ENCODE measurements around the gene TPRX1.
"Not testable (repeated sequence)": the region's sequence is repeated elsewhere in the genome, so short reads cannot be mapped to it uniquely, and the experiment has no call there.

Gene TPRX1

DNA sequence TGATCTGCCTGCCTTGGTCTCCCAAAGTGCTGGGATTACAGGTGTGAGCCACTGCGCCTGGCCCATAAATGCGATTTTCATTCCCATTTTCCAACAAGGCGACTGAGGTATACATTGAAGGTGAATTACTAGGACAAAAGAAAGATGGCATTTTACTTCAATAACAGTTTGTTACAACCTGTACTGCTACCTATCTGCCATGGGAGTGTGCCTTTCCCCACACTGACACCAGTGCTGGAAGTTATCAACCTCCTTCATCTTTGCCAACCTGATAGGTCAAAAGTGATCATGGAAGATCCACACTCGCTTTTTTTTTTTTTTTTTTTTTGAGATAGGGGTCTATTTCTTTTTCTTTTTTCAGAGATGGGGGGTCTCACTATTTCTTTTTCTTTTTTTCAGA, 28.4 kb upstream of the TPRX1 start:
- no peaks in the 10 kb centered on the region for H3K9me3 ChIP-seq (ENCODE audit: low read depth, low read length)
- no peak overlapping the region for H3K27ac ChIP-seq
- DNase-seq (ENCODE audit: low read depth, low spot score): no peak
- no peak overlapping the region for H3K9ac ChIP-seq (ENCODE audit: insufficient read length)
- no peaks in the 10 kb centered on the region for H3K36me3 ChIP-seq (ENCODE audit: insufficient read depth, low read length)
- TF ChIP-seq EZH2 (IDR thresholded peaks at IDR 0.05) (no peak), FOXP2 (optimal IDR thresholded peaks at IDR 0.05; ENCODE audit: control extremely low read depth, extremely low read length, insufficient read depth) (no peak), POLR2AphosphoS5 (IDR thresholded peaks at IDR 0.05; ENCODE audit: borderline replicate concordance, low read depth, low read length) (no peak)
- no peak overlapping the region for H3K4me3 ChIP-seq

DNA sequence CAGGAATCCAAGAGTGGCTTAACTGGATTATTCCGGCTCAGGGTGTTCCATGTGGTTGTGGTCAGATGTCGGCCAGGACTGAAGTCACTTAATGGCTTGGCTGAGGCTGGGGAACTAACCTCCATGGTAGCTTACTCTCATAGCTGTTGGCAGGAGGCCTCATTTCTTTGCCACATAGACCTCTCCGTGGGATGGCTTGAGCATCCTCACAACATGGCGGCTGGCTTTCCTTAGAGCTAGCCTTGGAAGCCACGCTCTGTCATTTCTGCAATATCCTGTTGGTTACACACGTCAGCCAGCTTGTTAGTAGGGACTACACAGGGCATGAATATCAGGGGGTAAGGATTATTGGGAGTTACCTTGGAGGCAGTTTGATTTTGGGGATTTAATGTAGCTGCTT, 22.4 kb upstream of the TPRX1 start:
- H3K9ac ChIP-seq (ENCODE audit: insufficient read length): no peak overlapping the region
- no peak overlapping the region for H3K4me3 ChIP-seq
- H3K36me3 ChIP-seq (ENCODE audit: insufficient read depth, low read length): no peaks in the 10 kb centered on the region
- H3K27ac ChIP-seq: no peak overlapping the region
- TF ChIP-seq EZH2 (IDR thresholded peaks at IDR 0.05) (no peak), FOXP2 (optimal IDR thresholded peaks at IDR 0.05; ENCODE audit: control extremely low read depth, extremely low read length, insufficient read depth) (no peak), POLR2AphosphoS5 (IDR thresholded peaks at IDR 0.05; ENCODE audit: borderline replicate concordance, low read depth, low read length) (no peak)
- no peaks in the 10 kb centered on the region for H3K9me3 ChIP-seq (ENCODE audit: low read depth, low read length)
- DNase-seq (ENCODE audit: low read depth, low spot score): no peak

DNA sequence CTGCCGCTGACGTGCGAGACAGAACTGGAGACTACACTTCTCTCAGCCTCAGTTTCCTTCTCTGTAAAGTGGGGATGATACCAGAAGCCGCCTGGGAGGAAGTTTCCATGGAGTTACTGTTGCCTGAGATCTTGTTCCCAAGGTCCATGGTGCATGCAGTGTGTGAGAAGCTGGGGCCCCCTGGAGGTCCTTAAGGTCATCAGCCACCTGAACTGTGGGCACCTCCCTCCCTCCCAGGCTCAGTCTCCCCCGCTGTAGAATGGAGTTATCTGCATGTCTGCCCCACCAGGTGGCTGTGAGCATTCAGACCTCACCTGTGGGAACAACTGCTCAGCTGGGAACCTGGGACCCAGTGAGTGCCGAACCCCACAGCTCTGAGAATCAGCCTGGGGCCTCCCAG, 20.0 kb upstream of the TPRX1 start:
- Histone ChIP-seq H3K27ac (no peak overlapping the region), H3K9me3 (ENCODE audit: low read depth, low read length) (no peaks in the 10 kb centered on the region), H3K4me3 (no peak overlapping the region), H3K9ac (ENCODE audit: insufficient read length) (no peak overlapping the region), H3K36me3 (ENCODE audit: insufficient read depth, low read length) (no peaks in the 10 kb centered on the region)
- TF ChIP-seq POLR2AphosphoS5 (IDR thresholded peaks at IDR 0.05; ENCODE audit: borderline replicate concordance, low read depth, low read length) (no peak), FOXP2 (optimal IDR thresholded peaks at IDR 0.05; ENCODE audit: control extremely low read depth, extremely low read length, insufficient read depth) (no peak), EZH2 (IDR thresholded peaks at IDR 0.05) (no peak)
- DNase-seq (ENCODE audit: low read depth, low spot score): no peak

DNA sequence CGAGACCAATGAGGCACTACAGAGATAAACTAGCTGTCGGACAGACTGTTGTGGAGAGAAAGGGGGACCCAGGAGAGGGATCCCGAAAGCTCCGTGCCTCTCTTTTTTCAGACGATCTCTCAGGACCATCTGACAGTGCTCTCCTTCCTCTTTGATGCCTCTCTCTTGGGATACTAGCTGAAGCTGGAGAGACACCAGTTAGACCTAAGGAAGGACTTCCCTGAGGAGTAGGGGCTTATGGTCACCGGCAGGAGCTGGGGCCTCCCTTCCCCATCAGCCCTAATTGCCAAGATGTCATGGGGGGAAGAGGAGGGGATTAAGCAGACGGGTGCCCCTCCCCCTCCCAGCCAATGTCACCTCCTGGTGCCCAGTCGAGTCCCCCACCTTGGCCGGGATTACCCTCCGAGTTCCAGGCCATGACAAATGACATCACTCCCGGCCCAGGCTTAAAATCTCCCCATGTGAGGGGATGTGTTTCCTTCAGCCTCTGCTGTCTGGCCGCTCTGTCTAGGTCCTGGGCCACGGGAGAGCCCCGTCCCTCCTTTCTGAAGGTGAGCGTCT, 17.2 kb upstream of the TPRX1 start, which contains the start of gene CRX:
CRX (plus strand) TSS at position 478 of the 561 bp plus-strand sequence. CDS start 12,507 bp downstream, outside the sequence.
- H3K27ac ChIP-seq: no peak within 1 kb of the TSS
- H3K9ac ChIP-seq (ENCODE audit: insufficient read length): no peak within 1 kb of the TSS
- H3K9me3 ChIP-seq (ENCODE audit: low read depth, low read length): no peaks in the 10 kb centered on the region
- DNase-seq (ENCODE audit: low read depth, low spot score): no peak
- no peak within 1 kb of the TSS for H3K4me3 ChIP-seq
- no peaks in the 10 kb centered on the region for H3K36me3 ChIP-seq (ENCODE audit: insufficient read depth, low read length)
- TF ChIP-seq FOXP2 (optimal IDR thresholded peaks at IDR 0.05; ENCODE audit: control extremely low read depth, extremely low read length, insufficient read depth): no peak

DNA sequence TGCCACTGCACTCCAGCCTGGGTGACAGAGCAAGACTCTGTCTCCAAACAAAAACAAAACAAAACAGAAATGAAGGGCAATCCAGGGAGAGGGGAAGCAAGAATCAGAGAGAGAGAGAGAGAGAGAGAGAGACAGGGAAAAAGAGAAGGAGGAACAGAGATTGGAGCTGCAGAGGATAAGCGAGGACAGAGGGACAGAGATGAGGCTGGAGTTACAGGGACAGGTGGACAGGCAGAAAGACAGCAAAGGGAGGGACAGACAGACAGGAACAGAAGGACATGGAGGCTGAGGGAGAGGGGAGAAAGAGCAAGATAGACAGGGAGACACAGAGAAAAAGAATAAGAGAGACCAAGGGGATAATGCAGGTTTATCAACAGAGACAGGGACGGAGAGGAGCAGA, 16.1 kb upstream of the TPRX1 start:
- H3K9ac ChIP-seq (ENCODE audit: insufficient read length): no peak overlapping the region
- no peak overlapping the region for H3K4me3 ChIP-seq
- TF ChIP-seq EZH2 (IDR thresholded peaks at IDR 0.05) (no peak), POLR2AphosphoS5 (IDR thresholded peaks at IDR 0.05; ENCODE audit: borderline replicate concordance, low read depth, low read length) (no peak), FOXP2 (optimal IDR thresholded peaks at IDR 0.05; ENCODE audit: control extremely low read depth, extremely low read length, insufficient read depth) (no peak)
- no peaks in the 10 kb centered on the region for H3K36me3 ChIP-seq (ENCODE audit: insufficient read depth, low read length)
- DNase-seq (ENCODE audit: low read depth, low spot score): no peak
- H3K27ac ChIP-seq: no peak overlapping the region
- H3K9me3 ChIP-seq (ENCODE audit: low read depth, low read length): no peaks in the 10 kb centered on the region

DNA sequence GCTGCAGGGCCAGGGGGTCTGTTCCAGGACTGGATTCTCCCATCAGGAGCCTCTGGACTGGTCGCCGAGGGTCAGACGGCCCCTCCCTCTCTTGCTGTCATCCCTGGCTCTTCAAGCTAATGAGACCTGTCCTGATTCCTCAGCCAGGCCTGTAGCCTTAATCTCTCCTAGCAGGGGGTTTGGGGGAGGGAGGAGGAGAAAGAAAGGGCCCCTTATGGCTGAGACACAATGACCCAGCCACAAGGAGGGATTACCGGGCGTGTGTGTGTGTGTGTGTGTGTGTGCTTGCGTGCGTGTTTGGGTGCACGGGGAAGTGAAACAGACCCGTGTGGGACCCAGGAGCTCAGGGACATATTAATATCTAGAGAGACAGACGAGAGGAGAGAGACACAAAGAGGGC, 15.5 kb upstream of the TPRX1 start:
- Histone ChIP-seq H3K9ac (ENCODE audit: insufficient read length) (no peak overlapping the region), H3K9me3 (ENCODE audit: low read depth, low read length) (no peaks in the 10 kb centered on the region), H3K4me3 (no peak overlapping the region), H3K27ac (no peak overlapping the region), H3K36me3 (ENCODE audit: insufficient read depth, low read length) (no peaks in the 10 kb centered on the region)
- TF ChIP-seq POLR2AphosphoS5 (IDR thresholded peaks at IDR 0.05; ENCODE audit: borderline replicate concordance, low read depth, low read length): no peak
- TF ChIP-seq EZH2 (IDR thresholded peaks at IDR 0.05): no peak
- TF ChIP-seq FOXP2 (optimal IDR thresholded peaks at IDR 0.05; ENCODE audit: control extremely low read depth, extremely low read length, insufficient read depth): no peak
- DNase-seq (ENCODE audit: low read depth, low spot score): no peak

DNA sequence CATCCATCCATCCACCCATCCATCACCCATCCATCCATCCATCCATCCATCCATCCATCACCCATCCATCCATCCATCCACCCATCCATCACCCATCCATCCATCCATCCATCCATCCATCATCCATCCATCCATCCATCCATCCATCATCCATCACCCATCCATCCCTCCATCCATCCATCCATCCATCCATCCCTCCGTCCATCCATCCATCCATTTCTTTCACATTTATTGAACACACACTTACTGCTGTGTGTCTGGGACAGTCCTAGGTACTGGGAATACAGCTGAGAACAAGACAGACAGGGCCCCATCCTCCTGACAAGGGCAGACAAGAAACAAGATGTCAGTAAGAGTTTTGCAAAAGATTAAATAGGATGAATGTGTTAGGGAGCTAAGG, 13.9 kb upstream of the TPRX1 start:
- H3K9me3 ChIP-seq (ENCODE audit: low read depth, low read length); DNase-seq (ENCODE audit: low read depth, low spot score); H3K4me3 ChIP-seq; H3K9ac ChIP-seq (ENCODE audit: insufficient read length); H3K36me3 ChIP-seq (ENCODE audit: insufficient read depth, low read length); H3K27ac ChIP-seq: not testable (repeated sequence)

DNA sequence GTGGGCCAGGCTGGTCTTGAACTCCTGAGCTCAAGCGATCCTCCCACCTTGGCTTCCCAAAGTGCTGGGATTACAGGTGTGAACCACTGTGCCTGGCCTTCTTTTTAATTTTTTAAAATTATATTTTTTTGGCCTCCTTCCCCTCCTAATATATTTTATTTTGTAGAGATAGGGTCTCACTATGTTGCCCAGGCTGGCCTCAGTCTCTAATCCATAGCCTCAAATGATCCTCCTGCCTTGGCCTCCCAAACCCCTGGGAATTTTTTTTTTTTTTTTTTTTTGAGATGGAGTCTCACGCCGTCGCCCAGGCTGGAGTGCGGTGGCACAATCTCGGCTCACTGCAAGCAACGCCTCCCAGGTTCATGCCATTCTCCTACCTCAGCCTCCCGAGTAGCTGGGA, 11.9 kb upstream of the TPRX1 start:
- H3K9ac ChIP-seq (ENCODE audit: insufficient read length); H3K27ac ChIP-seq; DNase-seq (ENCODE audit: low read depth, low spot score); H3K4me3 ChIP-seq; H3K36me3 ChIP-seq (ENCODE audit: insufficient read depth, low read length); H3K9me3 ChIP-seq (ENCODE audit: low read depth, low read length): not testable (repeated sequence)

DNA sequence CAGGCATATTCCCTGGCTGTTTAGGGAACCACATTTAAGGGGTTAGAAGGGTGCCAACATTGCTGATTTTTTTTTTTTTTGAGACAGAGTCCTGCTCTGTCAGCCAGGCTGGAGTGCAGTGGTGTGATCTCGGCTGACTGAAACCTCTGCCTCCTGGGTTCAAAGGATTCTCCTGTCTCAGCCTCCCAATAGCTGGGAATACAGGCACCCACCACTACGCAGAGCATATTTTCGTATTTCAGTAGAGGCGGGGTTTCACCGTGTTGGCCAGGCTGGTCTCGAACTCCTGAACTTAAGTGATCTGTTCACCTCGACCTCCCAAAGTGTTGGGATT, 9.6 kb upstream of the TPRX1 start:
- Histone ChIP-seq H3K36me3 (ENCODE audit: insufficient read depth, low read length) (no peaks in the 10 kb centered on the region), H3K9me3 (ENCODE audit: low read depth, low read length) (no peaks in the 10 kb centered on the region), H3K27ac (no peak overlapping the region), H3K4me3 (no peak overlapping the region), H3K9ac (ENCODE audit: insufficient read length) (no peak overlapping the region)
- no peak for DNase-seq (ENCODE audit: low read depth, low spot score)
- TF ChIP-seq EZH2 (IDR thresholded peaks at IDR 0.05) (no peak), FOXP2 (optimal IDR thresholded peaks at IDR 0.05; ENCODE audit: control extremely low read depth, extremely low read length, insufficient read depth) (no peak), POLR2AphosphoS5 (IDR thresholded peaks at IDR 0.05; ENCODE audit: borderline replicate concordance, low read depth, low read length) (no peak)

Measured in SK-N-MC (cell line).